GM10248 (cell line): ENCODE results near the gene UBXN2A.

Experiments
- CTCF ChIA-PET: fragments of 300-600 bp; sonication (Branson Sonifier 250); formaldehyde crosslinking; extraction: SDS; loops from one replicate; lab custom pipeline; 2021; ENCODE audit warnings: antibody characterized with exemption; lab: Yijun Ruan, JAX
- POLR2A ChIA-PET: fragments of 350-650 bp; sonication (Branson Sonifier 250); formaldehyde crosslinking; extraction: SDS; loops from one replicate; lab custom pipeline; 2020; ENCODE audit warnings: antibody characterized with exemption; lab: Yijun Ruan, JAX
- DNase-seq: peaks from one replicate; pipeline ENCODE4 v3.0.0; 2012; ENCODE audit errors: extremely low spot score
- TF ChIP-seq, protein P1 (sequence below): IDR thresholded peaks from 2 replicates; pipeline ENCODE4 v1.5.1; 2012; ENCODE audit warnings: mild to moderate bottlenecking, low read depth; ENCODE audit errors: extremely low read depth, missing control alignments, control extremely low read depth

The UBXN2A gene

DNA sequence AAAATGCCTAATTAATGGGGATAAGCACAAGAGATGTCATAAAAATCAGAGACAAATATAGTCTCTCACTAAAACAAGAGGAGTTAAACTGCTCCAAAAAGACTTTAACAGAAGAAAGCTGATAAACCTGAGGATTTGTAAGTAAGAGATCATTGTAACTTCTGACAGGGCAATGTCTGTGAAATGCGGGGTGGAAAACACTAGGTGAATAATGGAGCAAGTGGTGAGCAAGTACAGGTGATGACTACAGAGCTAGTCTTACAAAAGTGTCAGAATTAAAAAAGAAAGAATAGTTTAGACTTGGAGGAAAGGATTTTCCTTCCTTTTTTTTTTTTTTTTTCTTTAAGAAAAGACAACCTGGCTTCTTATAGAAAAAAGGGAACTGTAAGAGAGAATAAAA is 36.0 kb upstream of the UBXN2A start:
- CTCF ChIA-PET: interaction anchor here (1.3 to 3.8 kb wide), 3 partner anchors 23 to 79 kb away, joined by 3 to 26 read pairs (median 4); partner anchors contain the start of gene ATAD2B
- TF ChIP-seq, protein P1, sequence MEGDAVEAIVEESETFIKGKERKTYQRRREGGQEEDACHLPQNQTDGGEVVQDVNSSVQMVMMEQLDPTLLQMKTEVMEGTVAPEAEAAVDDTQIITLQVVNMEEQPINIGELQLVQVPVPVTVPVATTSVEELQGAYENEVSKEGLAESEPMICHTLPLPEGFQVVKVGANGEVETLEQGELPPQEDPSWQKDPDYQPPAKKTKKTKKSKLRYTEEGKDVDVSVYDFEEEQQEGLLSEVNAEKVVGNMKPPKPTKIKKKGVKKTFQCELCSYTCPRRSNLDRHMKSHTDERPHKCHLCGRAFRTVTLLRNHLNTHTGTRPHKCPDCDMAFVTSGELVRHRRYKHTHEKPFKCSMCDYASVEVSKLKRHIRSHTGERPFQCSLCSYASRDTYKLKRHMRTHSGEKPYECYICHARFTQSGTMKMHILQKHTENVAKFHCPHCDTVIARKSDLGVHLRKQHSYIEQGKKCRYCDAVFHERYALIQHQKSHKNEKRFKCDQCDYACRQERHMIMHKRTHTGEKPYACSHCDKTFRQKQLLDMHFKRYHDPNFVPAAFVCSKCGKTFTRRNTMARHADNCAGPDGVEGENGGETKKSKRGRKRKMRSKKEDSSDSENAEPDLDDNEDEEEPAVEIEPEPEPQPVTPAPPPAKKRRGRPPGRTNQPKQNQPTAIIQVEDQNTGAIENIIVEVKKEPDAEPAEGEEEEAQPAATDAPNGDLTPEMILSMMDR: no peak
- DNase-seq: no peak
- POLR2A ChIA-PET: no interaction called here

GRCh38 chr2:23904692-23905091 is 35.6 kb upstream of the UBXN2A start:
- CTCF ChIA-PET: interaction anchor here (1.0 to 3.8 kb wide), 4 partner anchors 22 to 80 kb away, joined by 3 to 26 read pairs (median 4); partner anchors contain the start of gene ATAD2B
- POLR2A ChIA-PET: no interaction called here
- TF ChIP-seq, protein P1: no peak
- no peak for DNase-seq

DNA sequence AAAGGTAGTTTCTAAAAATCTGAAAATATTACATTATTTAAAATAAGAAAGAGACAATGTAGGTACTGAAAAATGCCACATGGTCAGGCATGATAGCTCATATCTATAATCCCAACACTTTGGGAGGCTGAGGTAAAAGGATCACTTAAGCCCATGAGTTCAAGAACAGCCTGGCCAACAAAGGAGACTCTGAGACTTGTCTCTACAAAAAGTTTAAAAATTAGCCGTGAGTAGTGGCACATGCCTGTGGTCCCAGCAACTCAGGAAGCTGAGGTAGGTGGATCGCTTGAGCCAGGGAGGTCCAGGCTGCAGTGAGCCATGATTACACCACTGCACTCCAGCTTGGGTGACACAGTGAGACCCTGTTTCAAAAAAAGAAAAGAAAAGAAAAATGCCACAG is 35.1 kb upstream of the UBXN2A start:
- POLR2A ChIA-PET: no interaction called here
- TF ChIP-seq, protein P1: no peak
- no peak for DNase-seq
- CTCF ChIA-PET: interaction anchor here (1.0 to 3.8 kb wide), 5 partner anchors 22 to 80 kb away, joined by 3 to 26 read pairs (median 4); partner anchors contain the start of gene ATAD2B

GRCh38 chr2:23912054-23912453 is 28.2 kb upstream of the UBXN2A start:
- POLR2A ChIA-PET: no interaction called here
- no peak for DNase-seq
- TF ChIP-seq, protein P1: no peak
- CTCF ChIA-PET: interaction anchor here (1.1 to 1.2 kb wide), 2 partner anchors 13 to 15 kb away, joined by 3 to 4 read pairs; partner anchors contain the start of gene ATAD2B

- ChIA-PET POLR2A (interaction anchor here (0.7 kb wide), 2 partner anchors 22 to 54 kb away, joined by 6 to 8 read pairs; no protein-coding TSS in a partner anchor), CTCF (interaction anchor here (2.4 kb wide), 1 partner anchor 11 kb away, joined by 20 read pairs; the partner anchor contains the start of gene ATAD2B)
- no peak for DNase-seq
- TF ChIP-seq, protein P1: no peak
Observed at GRCh38 chr2:23915327-23915726, 24.9 kb upstream of the UBXN2A start.

DNA sequence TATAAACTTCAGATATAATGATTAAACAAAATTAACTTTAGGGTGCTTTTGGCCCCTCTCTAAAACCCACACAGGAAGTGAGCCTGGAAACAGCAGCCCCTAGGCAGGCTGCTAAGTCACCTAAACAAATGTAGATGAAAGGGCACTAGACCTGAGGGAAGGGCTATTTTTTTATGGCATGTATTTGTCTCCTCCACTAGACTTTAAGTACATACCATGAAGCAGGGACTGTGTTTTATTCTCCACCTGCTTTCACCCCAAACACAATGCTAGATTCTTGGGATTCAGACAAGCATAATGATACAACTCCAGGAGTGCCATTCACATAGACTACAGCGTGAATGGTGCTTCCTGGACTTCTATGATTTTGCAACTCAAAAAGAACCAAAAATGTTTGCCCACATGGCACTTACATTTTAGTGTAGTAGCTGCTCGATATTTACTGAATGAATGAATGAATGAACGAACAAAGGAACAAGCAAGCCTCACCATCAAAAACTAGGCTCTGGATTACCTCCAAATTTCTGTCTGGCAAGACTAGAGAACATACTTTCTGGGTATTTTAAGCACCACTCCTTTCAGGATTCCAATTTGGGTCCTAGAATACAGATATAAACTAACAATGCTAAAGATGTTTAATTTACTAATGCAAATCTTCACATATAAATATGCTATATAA is 23.4 kb upstream of the UBXN2A start:
- TF ChIP-seq, protein P1: no peak
- POLR2A ChIA-PET: interaction anchor here (1.0 kb wide), 1 partner anchor 10 kb away, joined by 3 read pairs; no protein-coding TSS in a partner anchor
- CTCF ChIA-PET: interaction anchor here (2.0 to 2.3 kb wide), 2 partner anchors 10 to 168 kb away, joined by 6 to 8 read pairs; partner anchors contain the start of genes ATAD2B and TP53I3
- no peak for DNase-seq
